H1 (cell line): ENCODE measurements around the gene APOL4. TPM values are rescaled to one million over a fixed set of nuclear protein-coding genes. Genes with fewer than 3 reads are reported as not detected.

Experiments used
- BRCA1 ChIP-seq: IDR thresholded peaks from 2 replicates; pipeline ENCODE4 v1.6.1; 2012; ENCODE audit warnings: low read depth, low read length, improper control_type of control experiment
- CREB1 ChIP-seq: IDR thresholded peaks from 2 replicates; pipeline ENCODE4 v1.6.1; 2012; ENCODE audit warnings: inconsistent platforms
- GTF2F1 ChIP-seq: IDR thresholded peaks from 2 replicates; pipeline ENCODE4 v1.6.1; 2012; ENCODE audit warnings: low read depth, low read length, improper control_type of control experiment, borderline replicate concordance
- MAFK ChIP-seq: IDR thresholded peaks from 2 replicates; pipeline ENCODE4 v1.6.1; 2012; ENCODE audit warnings: low read depth, mild to moderate bottlenecking, improper control_type of control experiment, low read length
- NANOG ChIP-seq: IDR thresholded peaks from 2 replicates; pipeline ENCODE4 v1.6.1; 2011; ENCODE audit warnings: low read length, low read depth, mild to moderate bottlenecking, inconsistent platforms; ENCODE audit not compliant: insufficient read depth, poor library complexity, severe bottlenecking
- RAD21 ChIP-seq, 2 experiments: IDR thresholded peaks in 1 of 2; conservative IDR thresholded peaks in 1 of 2; 2 replicates each; pipeline ENCODE4 v1.6.1; 2011; ENCODE audit warnings: low read depth in 2 of 2, low read length in 2 of 2, improper control_type of control experiment in 1 of 2, inconsistent platforms in 1 of 2, mild to moderate bottlenecking in 1 of 2, moderate library complexity in 1 of 2
- RNF2 ChIP-seq: fragments of 200-900, 300-1000 bp; sonication (generic); IDR thresholded peaks from 2 replicates; pipeline ENCODE4 v1.7.1; 2016; ENCODE audit warnings: borderline replicate concordance, low read depth, mild to moderate bottlenecking, antibody characterized with exemption, low read length; ENCODE audit not compliant: poor library complexity, severe bottlenecking; ENCODE audit errors: missing control alignments
- SIRT6 ChIP-seq: IDR thresholded peaks from one replicate; pipeline ENCODE4 v1.7.1; 2012; ENCODE audit warnings: low read length, inconsistent platforms
- YY1 ChIP-seq: IDR thresholded peaks from 2 replicates; pipeline ENCODE4 v1.6.1; 2011; ENCODE audit warnings: low read depth, mild to moderate bottlenecking, low read length
- polyA plus RNA-seq, 7 experiments: library from polyadenylated mRNA; depleted of rRNA in 3 of 7; stranded (reverse) in 5 of 7; unstranded in 2 of 7; fragments of >200 nt in 5 of 7; fragments of 200-250 nt in 2 of 7; gene quantifications; 1 replicate in 5 of 7; 2 replicates in 1 of 7; 4 replicates in 1 of 7; pipeline versions ENCODE4 v1.2.1 to v1.2.3, GENCODE V29; 2011 to 2013; ENCODE audit warnings: missing spikeins in 2 of 7, mixed read lengths in 2 of 7
- total RNA-seq: library from RNA; stranded (reverse); fragmentation: NEBNext Ultra II Directional; extraction: Animal tissue kit (Norgen Biotek cat#: 25700); gene quantifications from 2 replicates; pipeline ENCODE4 v1.2.1, GENCODE V29; 2021
- TF ChIP-seq, protein P1 (sequence below): fragments of 300-600 bp; sonication (generic); IDR thresholded peaks from 2 replicates; pipeline ENCODE4 v1.7.1; 2012; ENCODE audit warnings: low read length, moderate library complexity, mild to moderate bottlenecking, inconsistent platforms; ENCODE audit not compliant: insufficient replicate concordance

The APOL4 gene
- total and polyA plus RNA-seq, 2 of the 8 experiments (the other 6 are each of a cell fraction or from before 2014, with no cell fraction given) = 0.02 TPM; not detected in 1

DNA sequence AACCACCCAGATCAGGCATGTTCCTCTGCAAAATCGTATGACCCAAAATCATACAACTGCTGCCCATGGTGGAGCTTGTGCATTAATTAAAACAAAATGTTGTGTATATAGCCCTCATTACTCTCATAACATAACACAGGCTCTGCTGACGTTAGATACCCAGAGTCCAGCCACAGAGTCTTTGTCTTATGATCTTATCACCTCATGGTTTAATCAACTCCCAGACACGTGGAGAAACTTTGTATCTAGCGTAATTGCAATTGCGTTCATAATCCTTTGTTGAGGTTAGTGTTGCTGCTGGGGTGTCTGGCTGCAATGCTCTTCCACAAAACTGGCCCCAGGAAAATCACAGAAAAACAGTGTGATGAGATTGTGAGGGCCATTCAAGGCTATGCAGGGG lies 46.3 kb upstream of the APOL4 start (continued):
- TF ChIP-seq, protein P1, sequence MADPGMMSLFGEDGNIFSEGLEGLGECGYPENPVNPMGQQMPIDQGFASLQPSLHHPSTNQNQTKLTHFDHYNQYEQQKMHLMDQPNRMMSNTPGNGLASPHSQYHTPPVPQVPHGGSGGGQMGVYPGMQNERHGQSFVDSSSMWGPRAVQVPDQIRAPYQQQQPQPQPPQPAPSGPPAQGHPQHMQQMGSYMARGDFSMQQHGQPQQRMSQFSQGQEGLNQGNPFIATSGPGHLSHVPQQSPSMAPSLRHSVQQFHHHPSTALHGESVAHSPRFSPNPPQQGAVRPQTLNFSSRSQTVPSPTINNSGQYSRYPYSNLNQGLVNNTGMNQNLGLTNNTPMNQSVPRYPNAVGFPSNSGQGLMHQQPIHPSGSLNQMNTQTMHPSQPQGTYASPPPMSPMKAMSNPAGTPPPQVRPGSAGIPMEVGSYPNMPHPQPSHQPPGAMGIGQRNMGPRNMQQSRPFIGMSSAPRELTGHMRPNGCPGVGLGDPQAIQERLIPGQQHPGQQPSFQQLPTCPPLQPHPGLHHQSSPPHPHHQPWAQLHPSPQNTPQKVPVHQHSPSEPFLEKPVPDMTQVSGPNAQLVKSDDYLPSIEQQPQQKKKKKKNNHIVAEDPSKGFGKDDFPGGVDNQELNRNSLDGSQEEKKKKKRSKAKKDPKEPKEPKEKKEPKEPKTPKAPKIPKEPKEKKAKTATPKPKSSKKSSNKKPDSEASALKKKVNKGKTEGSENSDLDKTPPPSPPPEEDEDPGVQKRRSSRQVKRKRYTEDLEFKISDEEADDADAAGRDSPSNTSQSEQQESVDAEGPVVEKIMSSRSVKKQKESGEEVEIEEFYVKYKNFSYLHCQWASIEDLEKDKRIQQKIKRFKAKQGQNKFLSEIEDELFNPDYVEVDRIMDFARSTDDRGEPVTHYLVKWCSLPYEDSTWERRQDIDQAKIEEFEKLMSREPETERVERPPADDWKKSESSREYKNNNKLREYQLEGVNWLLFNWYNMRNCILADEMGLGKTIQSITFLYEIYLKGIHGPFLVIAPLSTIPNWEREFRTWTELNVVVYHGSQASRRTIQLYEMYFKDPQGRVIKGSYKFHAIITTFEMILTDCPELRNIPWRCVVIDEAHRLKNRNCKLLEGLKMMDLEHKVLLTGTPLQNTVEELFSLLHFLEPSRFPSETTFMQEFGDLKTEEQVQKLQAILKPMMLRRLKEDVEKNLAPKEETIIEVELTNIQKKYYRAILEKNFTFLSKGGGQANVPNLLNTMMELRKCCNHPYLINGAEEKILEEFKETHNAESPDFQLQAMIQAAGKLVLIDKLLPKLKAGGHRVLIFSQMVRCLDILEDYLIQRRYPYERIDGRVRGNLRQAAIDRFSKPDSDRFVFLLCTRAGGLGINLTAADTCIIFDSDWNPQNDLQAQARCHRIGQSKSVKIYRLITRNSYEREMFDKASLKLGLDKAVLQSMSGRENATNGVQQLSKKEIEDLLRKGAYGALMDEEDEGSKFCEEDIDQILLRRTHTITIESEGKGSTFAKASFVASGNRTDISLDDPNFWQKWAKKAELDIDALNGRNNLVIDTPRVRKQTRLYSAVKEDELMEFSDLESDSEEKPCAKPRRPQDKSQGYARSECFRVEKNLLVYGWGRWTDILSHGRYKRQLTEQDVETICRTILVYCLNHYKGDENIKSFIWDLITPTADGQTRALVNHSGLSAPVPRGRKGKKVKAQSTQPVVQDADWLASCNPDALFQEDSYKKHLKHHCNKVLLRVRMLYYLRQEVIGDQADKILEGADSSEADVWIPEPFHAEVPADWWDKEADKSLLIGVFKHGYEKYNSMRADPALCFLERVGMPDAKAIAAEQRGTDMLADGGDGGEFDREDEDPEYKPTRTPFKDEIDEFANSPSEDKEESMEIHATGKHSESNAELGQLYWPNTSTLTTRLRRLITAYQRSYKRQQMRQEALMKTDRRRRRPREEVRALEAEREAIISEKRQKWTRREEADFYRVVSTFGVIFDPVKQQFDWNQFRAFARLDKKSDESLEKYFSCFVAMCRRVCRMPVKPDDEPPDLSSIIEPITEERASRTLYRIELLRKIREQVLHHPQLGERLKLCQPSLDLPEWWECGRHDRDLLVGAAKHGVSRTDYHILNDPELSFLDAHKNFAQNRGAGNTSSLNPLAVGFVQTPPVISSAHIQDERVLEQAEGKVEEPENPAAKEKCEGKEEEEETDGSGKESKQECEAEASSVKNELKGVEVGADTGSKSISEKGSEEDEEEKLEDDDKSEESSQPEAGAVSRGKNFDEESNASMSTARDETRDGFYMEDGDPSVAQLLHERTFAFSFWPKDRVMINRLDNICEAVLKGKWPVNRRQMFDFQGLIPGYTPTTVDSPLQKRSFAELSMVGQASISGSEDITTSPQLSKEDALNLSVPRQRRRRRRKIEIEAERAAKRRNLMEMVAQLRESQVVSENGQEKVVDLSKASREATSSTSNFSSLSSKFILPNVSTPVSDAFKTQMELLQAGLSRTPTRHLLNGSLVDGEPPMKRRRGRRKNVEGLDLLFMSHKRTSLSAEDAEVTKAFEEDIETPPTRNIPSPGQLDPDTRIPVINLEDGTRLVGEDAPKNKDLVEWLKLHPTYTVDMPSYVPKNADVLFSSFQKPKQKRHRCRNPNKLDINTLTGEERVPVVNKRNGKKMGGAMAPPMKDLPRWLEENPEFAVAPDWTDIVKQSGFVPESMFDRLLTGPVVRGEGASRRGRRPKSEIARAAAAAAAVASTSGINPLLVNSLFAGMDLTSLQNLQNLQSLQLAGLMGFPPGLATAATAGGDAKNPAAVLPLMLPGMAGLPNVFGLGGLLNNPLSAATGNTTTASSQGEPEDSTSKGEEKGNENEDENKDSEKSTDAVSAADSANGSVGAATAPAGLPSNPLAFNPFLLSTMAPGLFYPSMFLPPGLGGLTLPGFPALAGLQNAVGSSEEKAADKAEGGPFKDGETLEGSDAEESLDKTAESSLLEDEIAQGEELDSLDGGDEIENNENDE = no peak
- TF ChIP-seq RNF2 (no peak), CREB1 (no peak), SIRT6 (no peak), YY1 (no peak), RAD21 (IDR thresholded peaks at IDR 0.05 in 1 of 2, conservative IDR thresholded peaks at IDR 0.05 in 1 of 2; ENCODE audit: low read depth in 2 of 2, low read length in 2 of 2) (no peak), BRCA1 (no peak), MAFK (no peak), NANOG (no peak), GTF2F1 (no peak)
